Prostate gland (tissue), 2 donors: ENCODE results near the gene PPP5C.

ENCODE experiments used
- CTCF ChIP-seq, 4 experiments: fragments of 200-600 bp in 2 of 4; fragments of 450-650 bp in 2 of 4; sonication (generic) in 2 of 4; IDR thresholded peaks; 1 replicate in 3 of 4; 2 replicates in 1 of 4; pipeline ENCODE4 v1.5.1; 2016 to 2019; ENCODE audit warnings: antibody characterized with exemption in 4 of 4, mild to moderate bottlenecking in 2 of 4, moderate library complexity in 2 of 4
- POLR2A ChIP-seq: fragments of 450-650 bp; IDR thresholded peaks from one replicate; pipeline ENCODE4 v1.6.1; 2016; ENCODE audit warnings: antibody characterized with exemption, mild to moderate bottlenecking

- TF ChIP-seq CTCF (IDR thresholded peaks at IDR 0.05), result no peak
- no peak for TF ChIP-seq POLR2A
Observed at GRCh38 chr19:46384396-46384795, 37.5 kb downstream of the PPP5C start.
